GM23248 (cell line): ENCODE measurements around the gene AMACR.

Experiments
- EZH2 ChIP-seq: fragments of 200-600 bp; sonication (generic); IDR thresholded peaks from 2 replicates; pipeline ENCODE4 v1.6.1; 2018; ENCODE audit warnings: antibody characterized with exemption, mild to moderate bottlenecking; ENCODE audit not compliant: insufficient read depth, poor library complexity, severe bottlenecking
- EZH2phosphoT487 ChIP-seq: fragments of 200-600 bp; sonication (generic); IDR thresholded peaks from 2 replicates; pipeline ENCODE4 v1.6.1; 2018; ENCODE audit warnings: antibody characterized with exemption, moderate library complexity, mild to moderate bottlenecking, low read depth; ENCODE audit not compliant: insufficient read depth

DNA sequence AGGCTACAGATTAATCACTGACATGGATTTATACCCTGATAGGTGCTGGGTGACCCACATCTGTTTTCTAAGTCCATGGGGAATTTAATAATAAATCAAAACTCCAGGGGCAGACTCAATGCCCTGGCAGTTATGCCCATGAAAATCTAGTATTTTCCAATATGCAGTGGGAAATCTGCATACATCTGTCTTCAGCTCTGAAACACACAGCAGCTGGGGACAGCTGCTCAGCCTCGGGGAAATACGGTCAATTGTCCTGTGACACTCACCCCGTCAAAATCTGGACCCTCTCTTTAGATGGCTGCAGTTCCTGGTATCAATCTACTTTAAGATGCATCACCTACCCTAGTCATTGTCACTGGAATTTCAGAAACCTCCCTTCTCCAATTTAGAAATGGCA lies 47.8 kb upstream of the AMACR start:
- TF ChIP-seq EZH2 (no peak), EZH2phosphoT487 (no peak)
